Adrenal gland (tissue), 5 donors: ENCODE measurements around the gene ARHGAP25.

ENCODE experiments used
- POLR2A ChIP-seq, 2 donors: fragments of 450-650 bp; IDR thresholded peaks; one replicate each; pipeline ENCODE4 v1.6.1; 2017; ENCODE audit warnings: antibody characterized with exemption in 2 of 2, mild to moderate bottlenecking in 2 of 2, moderate library complexity in 1 of 2
- TF ChIP-seq, protein P1 (sequence below), 6 experiments: fragments of 450-650 bp in 4 of 6; fragments of 200-600 bp in 2 of 6; sonication (generic) in 1 of 6; IDR thresholded peaks; 1 replicate in 5 of 6; 2 replicates in 1 of 6; pipeline versions ENCODE4 v1.5.1 to v1.8.0; 2016 to 2021; ENCODE audit warnings: antibody characterized with exemption in 6 of 6, mild to moderate bottlenecking in 2 of 6, moderate library complexity in 1 of 6
- donor health status: DM: no; HTN: no; CAD: no.

DNA sequence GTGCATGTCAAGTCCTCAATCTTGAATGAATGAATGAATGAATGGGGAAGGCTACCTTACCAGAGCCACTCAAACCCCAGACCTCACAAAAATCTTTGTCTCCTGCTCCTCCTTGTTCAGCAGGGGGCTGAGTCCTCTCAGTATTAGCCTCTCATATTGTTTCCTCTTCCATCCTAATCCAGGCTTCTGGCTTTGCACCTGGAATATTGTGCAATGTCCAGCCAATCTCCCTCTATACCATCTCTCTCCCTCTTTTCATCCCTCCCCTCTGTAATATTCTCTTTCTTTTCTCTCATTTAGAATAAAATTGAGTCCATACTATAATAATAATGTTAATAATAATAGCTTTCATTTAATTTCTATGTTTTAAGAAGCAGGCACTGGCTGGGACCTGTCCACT, 34.3 kb downstream of the ARHGAP25 start:
- TF ChIP-seq, protein P1, sequence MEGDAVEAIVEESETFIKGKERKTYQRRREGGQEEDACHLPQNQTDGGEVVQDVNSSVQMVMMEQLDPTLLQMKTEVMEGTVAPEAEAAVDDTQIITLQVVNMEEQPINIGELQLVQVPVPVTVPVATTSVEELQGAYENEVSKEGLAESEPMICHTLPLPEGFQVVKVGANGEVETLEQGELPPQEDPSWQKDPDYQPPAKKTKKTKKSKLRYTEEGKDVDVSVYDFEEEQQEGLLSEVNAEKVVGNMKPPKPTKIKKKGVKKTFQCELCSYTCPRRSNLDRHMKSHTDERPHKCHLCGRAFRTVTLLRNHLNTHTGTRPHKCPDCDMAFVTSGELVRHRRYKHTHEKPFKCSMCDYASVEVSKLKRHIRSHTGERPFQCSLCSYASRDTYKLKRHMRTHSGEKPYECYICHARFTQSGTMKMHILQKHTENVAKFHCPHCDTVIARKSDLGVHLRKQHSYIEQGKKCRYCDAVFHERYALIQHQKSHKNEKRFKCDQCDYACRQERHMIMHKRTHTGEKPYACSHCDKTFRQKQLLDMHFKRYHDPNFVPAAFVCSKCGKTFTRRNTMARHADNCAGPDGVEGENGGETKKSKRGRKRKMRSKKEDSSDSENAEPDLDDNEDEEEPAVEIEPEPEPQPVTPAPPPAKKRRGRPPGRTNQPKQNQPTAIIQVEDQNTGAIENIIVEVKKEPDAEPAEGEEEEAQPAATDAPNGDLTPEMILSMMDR (IDR thresholded peaks at IDR 0.05): no peak
- no peak for TF ChIP-seq POLR2A (IDR thresholded peaks at IDR 0.05)
